ENCODE results near the gene FUT4. TPM values are rescaled to one million over a fixed set of nuclear protein-coding genes. Genes with fewer than 3 reads are reported as not detected.

The FUT4 gene
- total and polyA plus RNA-seq, 5 donors = 1.2 to 2.9 (median 2.1) TPM

GRCh38 chr11:94515398-94515797, 28.3 kb upstream of the FUT4 start:
- no peaks in the 10 kb centered on the region for H3K9me3 ChIP-seq (ENCODE audit: control insufficient read depth, low read length)
- no peaks in the 10 kb centered on the region for H3K4me1 ChIP-seq (ENCODE audit: control insufficient read depth, insufficient read depth, low read length)
- no peak overlapping the region for H3K4me3 ChIP-seq (ENCODE audit: low read length)
- intact Hi-C loops (cut with DNase I) = no loop called here
- no peak overlapping the region for H3K27ac ChIP-seq (ENCODE audit: low read length)
- H3K27me3 ChIP-seq (ENCODE audit: control insufficient read depth, insufficient read depth) = no peaks in the 10 kb centered on the region
- DNase-seq (no peak), ATAC-seq (no peak)
- WGBS = 76% methylated on average over 2 of the region's 2 CpGs

GRCh38 chr11:94516725-94517124, 27.0 kb upstream of the FUT4 start:
- Histone ChIP-seq H3K9me3 (ENCODE audit: control insufficient read depth, low read length) (no peaks in the 10 kb centered on the region), H3K4me3 (ENCODE audit: low read length) (no peak overlapping the region), H3K27ac (ENCODE audit: low read length) (no peak overlapping the region), H3K27me3 (ENCODE audit: control insufficient read depth, insufficient read depth) (no peaks in the 10 kb centered on the region), H3K4me1 (ENCODE audit: control insufficient read depth, insufficient read depth, low read length) (no peaks in the 10 kb centered on the region)
- 45% methylated on average over 1 of the region's 1 CpG for WGBS
- intact Hi-C loops (cut with DNase I) = no loop called here
- ATAC-seq (no peak), DNase-seq (no peak)

- no peaks in the 10 kb centered on the region for H3K4me1 ChIP-seq (ENCODE audit: control insufficient read depth, insufficient read depth, low read length)
- no peaks in the 10 kb centered on the region for H3K27me3 ChIP-seq (ENCODE audit: control insufficient read depth, insufficient read depth)
- H3K4me3 ChIP-seq (ENCODE audit: low read length) = no peak overlapping the region
- intact Hi-C loops (cut with DNase I) = no loop called here
- 67% methylated on average over 4 of the region's 4 CpGs for WGBS
- H3K9me3 ChIP-seq (ENCODE audit: control insufficient read depth, low read length) = no peaks in the 10 kb centered on the region
- ATAC-seq (no peak), DNase-seq (no peak)
- no peak overlapping the region for H3K27ac ChIP-seq (ENCODE audit: low read length)
Observed at GRCh38 chr11:94518300-94518699, 25.4 kb upstream of the FUT4 start.

- DNase-seq (no peak), ATAC-seq (peak in 1 of 2 donors; percentile 23)
- Histone ChIP-seq H3K9me3 (ENCODE audit: control insufficient read depth, low read length) (no peaks in the 10 kb centered on the region), H3K27ac (ENCODE audit: low read length) (no peak overlapping the region), H3K4me1 (ENCODE audit: control insufficient read depth, insufficient read depth, low read length) (no peaks in the 10 kb centered on the region), H3K27me3 (ENCODE audit: control insufficient read depth, insufficient read depth) (no peaks in the 10 kb centered on the region), H3K4me3 (ENCODE audit: low read length) (no peak overlapping the region)
- 9% methylated on average over 5 of the region's 5 CpGs for WGBS
- intact Hi-C loops (cut with DNase I) = loop anchor here in 2 of 4 donors (5.0 kb wide), 2 partner anchors 43 to 83 kb away; no protein-coding TSS in a partner anchor
Observed at GRCh38 chr11:94519478-94520084, 24.1 kb upstream of the FUT4 start.

- ATAC-seq = peak; percentile 41 to 52
- no peak for DNase-seq
- 50% methylated on average over 5 of the region's 5 CpGs for WGBS
- no peak overlapping the region for H3K4me3 ChIP-seq (ENCODE audit: low read length)
- intact Hi-C loops (cut with DNase I) = loop anchor here in 2 of 4 donors (5.0 kb wide), 2 partner anchors 41 to 81 kb away; no protein-coding TSS in a partner anchor
- no peaks in the 10 kb centered on the region for H3K9me3 ChIP-seq (ENCODE audit: control insufficient read depth, low read length)
- H3K4me1 ChIP-seq (ENCODE audit: control insufficient read depth, insufficient read depth, low read length) = no peaks in the 10 kb centered on the region
- H3K27ac ChIP-seq (ENCODE audit: low read length) = no peak overlapping the region
- H3K27me3 ChIP-seq (ENCODE audit: control insufficient read depth, insufficient read depth) = no peaks in the 10 kb centered on the region
Observed at GRCh38 chr11:94521684-94522083, 22.0 kb upstream of the FUT4 start.

- Histone ChIP-seq H3K4me1 (ENCODE audit: control insufficient read depth, insufficient read depth, low read length) (no peaks in the 10 kb centered on the region), H3K27me3 (ENCODE audit: control insufficient read depth, insufficient read depth) (no peaks in the 10 kb centered on the region), H3K4me3 (ENCODE audit: low read length) (no peak overlapping the region), H3K9me3 (ENCODE audit: control insufficient read depth, low read length) (no peaks in the 10 kb centered on the region), H3K27ac (ENCODE audit: low read length) (no peak overlapping the region)
- intact Hi-C loops (cut with DNase I) = loop anchor here in 2 of 4 donors (5.0 kb wide), 2 partner anchors 38 to 78 kb away; no protein-coding TSS in a partner anchor
- WGBS = 85% methylated on average over 1 of the region's 1 CpG
- ATAC-seq (no peak), DNase-seq (no peak)
Observed at GRCh38 chr11:94524341-94524740, 19.4 kb upstream of the FUT4 start.

- WGBS = 33% methylated on average over 5 of the region's 5 CpGs
- peak; percentile 77 to 92 (median 86) for DNase-seq
- peak; percentile 29 to 32 for ATAC-seq
Observed at GRCh38 chr11:94525546-94526324, 18.0 kb upstream of the FUT4 start.

GRCh38 chr11:94526645-94527438, 16.9 kb upstream of the FUT4 start:
- ATAC-seq (no peak), DNase-seq (no peak)
- H3K27me3 ChIP-seq (ENCODE audit: control insufficient read depth, insufficient read depth) = no peaks in the 10 kb centered on the region
- H3K4me1 ChIP-seq (ENCODE audit: control insufficient read depth, insufficient read depth, low read length) = no peaks in the 10 kb centered on the region
- 73% methylated on average over 4 of the region's 4 CpGs for WGBS
- no peak overlapping the region for H3K27ac ChIP-seq (ENCODE audit: low read length)
- no peaks in the 10 kb centered on the region for H3K9me3 ChIP-seq (ENCODE audit: control insufficient read depth, low read length)
- H3K4me3 ChIP-seq (ENCODE audit: low read length) = no peak overlapping the region
- intact Hi-C loops (cut with DNase I) = loop anchor here in 1 of 4 donors (5.0 kb wide), 1 partner anchor 35 kb away; no protein-coding TSS in a partner anchor

More at GRCh38 chr11:94525546-94526324, 18.0 kb upstream of the FUT4 start:
- no peaks in the 10 kb centered on the region for H3K9me3 ChIP-seq (ENCODE audit: control insufficient read depth, low read length)
- intact Hi-C loops (cut with DNase I) = loop anchor here in 1 of 4 donors (5.0 kb wide), 1 partner anchor 37 kb away; no protein-coding TSS in a partner anchor
- H3K4me3 ChIP-seq (ENCODE audit: low read length) = no peak overlapping the region
- H3K27ac ChIP-seq (ENCODE audit: low read length) = no peak overlapping the region
- H3K27me3 ChIP-seq (ENCODE audit: control insufficient read depth, insufficient read depth) = no peaks in the 10 kb centered on the region
- no peaks in the 10 kb centered on the region for H3K4me1 ChIP-seq (ENCODE audit: control insufficient read depth, insufficient read depth, low read length)

GRCh38 chr11:94528551-94528950, 15.2 kb upstream of the FUT4 start:
- ATAC-seq (no peak), DNase-seq (no peak)
- H3K27me3 ChIP-seq (ENCODE audit: control insufficient read depth, insufficient read depth) = no peaks in the 10 kb centered on the region
- H3K4me1 ChIP-seq (ENCODE audit: control insufficient read depth, insufficient read depth, low read length) = no peaks in the 10 kb centered on the region
- H3K4me3 ChIP-seq (ENCODE audit: low read length) = no peak overlapping the region
- intact Hi-C loops (cut with DNase I) = loop anchor here in 1 of 4 donors (5.0 kb wide), 1 partner anchor 34 kb away; no protein-coding TSS in a partner anchor
- H3K27ac ChIP-seq (ENCODE audit: low read length) = no peak overlapping the region
- no peaks in the 10 kb centered on the region for H3K9me3 ChIP-seq (ENCODE audit: control insufficient read depth, low read length)

- H3K27ac ChIP-seq (ENCODE audit: low read length) = no peak overlapping the region
- no peaks in the 10 kb centered on the region for H3K9me3 ChIP-seq (ENCODE audit: control insufficient read depth, low read length)
- ATAC-seq (no peak), DNase-seq (no peak)
- H3K4me3 ChIP-seq (ENCODE audit: low read length) = no peak overlapping the region
- intact Hi-C loops (cut with DNase I) = no loop called here
- 94% methylated on average over 3 of the region's 3 CpGs for WGBS
- H3K4me1 ChIP-seq (ENCODE audit: control insufficient read depth, insufficient read depth, low read length) = no peaks in the 10 kb centered on the region
- H3K27me3 ChIP-seq (ENCODE audit: control insufficient read depth, insufficient read depth) = no peaks in the 10 kb centered on the region
Observed at GRCh38 chr11:94532211-94532610, 11.5 kb upstream of the FUT4 start.

Measured in right cardiac atrium (tissue), 5 donors.